ENCODE measurements around the gene SUN2. TPM values are rescaled to one million over a fixed set of nuclear protein-coding genes. Genes with fewer than 3 reads are reported as not detected.

SUN2 gene
- total and polyA plus RNA-seq, 9 of the 15 experiments (the other 6 are each of a cell fraction or from before 2014, with no cell fraction given): 0.11 to 42.6 (median 16.7) TPM

GRCh38 chr22:38706101-38706900 is 49.5 kb downstream of the SUN2 start:
- WGBS (ENCODE audit: insufficient coverage, low coverage, missing lambda C conversion rate): 0% methylated on average over 18 of the region's 80 CpGs
- ATAC-seq (peak; percentile 6), DNase-seq (ENCODE audit: extremely low read depth in 1 of 4, low spot score in 3 of 4) (peak in 2 of 4 experiments; percentile 69 to 71), FAIRE-seq (no peak)
- H3K4me3 ChIP-seq: peak overlapping the region; percentile 94
- H2AFZ ChIP-seq (ENCODE audit: low read depth, low read length): no peak overlapping the region
- ChIA-PET CTCF (ENCODE audit: low intra/inter-chr PET ratio) (no interaction called here), POLR2A (interaction anchor here (0.6 to 2.7 kb wide), 14 partner anchors 8 to 158 kb away, joined by 3 to 9 read pairs (median 4); partner anchors contain the start of gene TOMM22)
- peak overlapping the region; percentile 86 to 97 for H3K9ac ChIP-seq (ENCODE audit: insufficient read depth in 1 of 2, low read depth in 2 of 2, low read length in 2 of 2)
- H4K20me1 ChIP-seq (replicated peaks; ENCODE audit: control insufficient read depth, insufficient read depth, low read length): peaks cover 18% of the 10 kb centered on the region
- in situ Hi-C loops (cut with MboI) (no loop called here), intact Hi-C loops (cut with micrococcal nuclease) (no loop called here)
- H3K9me3 ChIP-seq (replicated peaks; ENCODE audit: control insufficient read depth, insufficient read depth, low read depth, low read length): no peaks in the 10 kb centered on the region
- no peaks in the 10 kb centered on the region for H3K27me3 ChIP-seq (ENCODE audit: control insufficient read depth in 2 of 2, insufficient read depth in 2 of 2, low read length in 2 of 2)
- H3K4me1 ChIP-seq (replicated peaks in 1 of 2; ENCODE audit: control insufficient read depth in 2 of 2, insufficient read depth in 2 of 2, low read length in 2 of 2): peaks cover 24 to 40% of the 10 kb centered on the region in 2 experiments; a peak in 4 of 5 replicates
- H3K79me2 ChIP-seq (ENCODE audit: control insufficient read depth, insufficient read depth, low read length): peaks cover 60% of the 10 kb centered on the region
- BruUV-seq (replicated peaks): no TSS peak
- H3K4me2 ChIP-seq (ENCODE audit: insufficient read depth, low read length): peak overlapping the region; percentile 91
- peak overlapping the region; percentile 91 for H3K27ac ChIP-seq (ENCODE audit: extremely low read depth, low read depth, low read length)
- H3K36me3 ChIP-seq (ENCODE audit: control insufficient read depth, insufficient read depth, low read length): peaks cover 31% of the 10 kb centered on the region; the same call in 2 of the 3 replicates
- H3K9me1 ChIP-seq (ENCODE audit: control insufficient read depth, insufficient read depth, low read length): no peaks in the 10 kb centered on the region
- TF ChIP-seq BRCA1 (IDR thresholded peaks at IDR 0.05) (no peak), BRCA1 (CRISPR knock-in tag; IDR thresholded peaks at IDR 0.05) (0 out of 2 replicates have a peak, but pooled peaks have one; percentile 25), ZNF592 (IDR thresholded peaks at IDR 0.05) (0 out of 2 replicates have a peak, but pooled peaks have one; percentile 17), CHD1 (IDR thresholded peaks at IDR 0.05; ENCODE audit: low read length) (peak; percentile 8), GATAD2B (IDR thresholded peaks at IDR 0.05; ENCODE audit: borderline replicate concordance) (peak; percentile 47; the same call in 1 of the 2 replicates), PCBP1 (IDR thresholded peaks at IDR 0.05; ENCODE audit: low read depth, low read length, poor library complexity, severe bottlenecking) (peak; percentile 34), ZNF3 (CRISPR knock-in tag; IDR thresholded peaks at IDR 0.05) (no peak), EGR1 (conservative IDR thresholded peaks at IDR 0.05) (0 out of 2 replicates have a peak, but pooled peaks have one; percentile 17), HDAC1 (IDR thresholded peaks at IDR 0.05) (peak in 1 of 2 experiments; percentile 46; a peak in 2 of 4 replicates), HNRNPUL1 (IDR thresholded peaks at IDR 0.05; ENCODE audit: low read length) (no peak), POLR2G (IDR thresholded peaks at IDR 0.05; ENCODE audit: low read depth, low read length) (peak; percentile 57), ARID2 (IDR thresholded peaks at IDR 0.05) (no peak), AFF4 (CRISPR knock-in tag; IDR thresholded peaks at IDR 0.05) (0 out of 2 replicates have a peak, but pooled peaks have one; percentile 31), ZFX (CRISPR knock-in tag; IDR thresholded peaks at IDR 0.05) (peak; percentile 11; the same call in 1 of the 2 replicates)
